ENCODE measurements around the gene P4HTM. TPM values are rescaled to one million over a fixed set of nuclear protein-coding genes. Genes with fewer than 3 reads are reported as not detected.

P4HTM gene
- total and polyA plus RNA-seq, 2 of the 8 experiments (the other 6 are each of a cell fraction or from before 2014, with no cell fraction given) = 19.1 to 25.4 TPM

DNA sequence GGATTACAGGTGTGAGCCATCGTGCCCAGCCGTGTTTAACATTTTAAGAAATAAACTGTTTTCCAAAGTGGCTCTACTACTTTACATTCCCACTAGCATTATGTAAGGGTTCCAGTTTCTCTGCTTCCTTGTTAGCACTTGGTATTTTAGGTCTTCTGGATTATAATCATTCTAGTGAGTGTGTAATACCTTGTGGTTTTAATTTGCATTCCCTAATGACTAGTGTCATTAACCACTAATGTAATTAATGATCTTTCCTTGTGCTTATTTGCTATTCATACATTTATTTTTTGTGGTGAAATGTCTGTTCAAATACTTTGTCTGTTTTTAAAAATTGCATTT, 40.7 kb upstream of the P4HTM start:
- H3K4ac ChIP-seq (replicated peaks; ENCODE audit: insufficient read length, low read depth, low read length) = no peak overlapping the region
- H3K9me3 ChIP-seq (ENCODE audit: insufficient read depth in 2 of 2, low read depth in 1 of 2, low read length in 1 of 2) = no peaks in the 10 kb centered on the region
- no peak overlapping the region for H3K18ac ChIP-seq (ENCODE audit: extremely low read depth, low read length)
- no peak overlapping the region for H3K14ac ChIP-seq (ENCODE audit: insufficient read length)
- 100% methylated on average over 2 of the region's 2 CpGs; no CpG with 5 or more reads in 1 of the 2 experiments for WGBS, 2 experiments (ENCODE audit: extremely low coverage in 1 of 2, insufficient coverage in 1 of 2, insufficient read length in 1 of 2, insufficient replicate concordance in 2 of 2, low coverage in 1 of 2, low lambda C conversion rate in 2 of 2, missing lambda C conversion rate in 1 of 2)
- H2AFZ ChIP-seq (ENCODE audit: low read length) = no peak overlapping the region
- no peak for DNase-seq (ENCODE audit: low read depth in 1 of 2, low spot score in 2 of 2)
- H3K4me1 ChIP-seq (replicated peaks in 1 of 4; ENCODE audit: control insufficient read depth in 3 of 4, insufficient read depth in 4 of 4, low read length in 3 of 4) = peaks cover 0 to 7% (median 0%) of the 10 kb centered on the region in 4 experiments; a peak in 2 of 7 replicates
- no peaks in the 10 kb centered on the region for H3K27me3 ChIP-seq (replicated peaks in 1 of 4; ENCODE audit: control insufficient read depth in 3 of 4, extremely low read depth in 1 of 4, insufficient read depth in 3 of 4, low read length in 3 of 4)
- no peak overlapping the region for H3K27ac ChIP-seq (ENCODE audit: low read depth, low read length)
- H3K9ac ChIP-seq (replicated peaks in 1 of 4; ENCODE audit: extremely low read depth in 1 of 4, low read depth in 3 of 4, low read length in 3 of 4) = no peak overlapping the region
- ChIA-PET POLR2A (ENCODE audit: partially characterized antibody) (no interaction called here), CTCF (ENCODE audit: partially characterized antibody) (interaction anchor here (6.1 kb wide), 1 partner anchor 211 kb away, joined by 53 read pairs; no protein-coding TSS in a partner anchor)
- FAIRE-seq = no peak
- H3K79me1 ChIP-seq (ENCODE audit: low read depth, low read length) = peaks cover 3% of the 10 kb centered on the region; the same call in 1 of the 2 replicates
- H2AK5ac ChIP-seq (ENCODE audit: low read depth, low read length) = no peak overlapping the region
- H4K5ac ChIP-seq (ENCODE audit: insufficient read length, low read depth, low read length) = no peak overlapping the region
- peaks cover 0 to 52% of the 10 kb centered on the region in 2 experiments; a peak in 2 of 4 replicates for H3K79me2 ChIP-seq (ENCODE audit: control insufficient read depth in 1 of 2, insufficient read depth in 2 of 2, low read length in 2 of 2)
- H3K36me3 ChIP-seq (ENCODE audit: control insufficient read depth in 2 of 4, insufficient read depth in 4 of 4, low read length in 3 of 4) = peaks cover 0 to 3% (median 0%) of the 10 kb centered on the region in 4 experiments; a peak in 3 of 8 replicates
- H3K56ac ChIP-seq (replicated peaks; ENCODE audit: insufficient read length, low read depth, low read length) = no peak overlapping the region
- no peak overlapping the region for H2BK15ac ChIP-seq (ENCODE audit: low read length)
- H2BK20ac ChIP-seq (ENCODE audit: low read length) = no peak overlapping the region
- peaks cover 0 to 5% of the 10 kb centered on the region in 2 experiments for H4K20me1 ChIP-seq (replicated peaks in 1 of 2; ENCODE audit: control insufficient read depth in 1 of 2, insufficient read depth in 2 of 2, low read length in 2 of 2)
- no peak overlapping the region for H2BK5ac ChIP-seq (ENCODE audit: low read depth, low read length)
- H2BK120ac ChIP-seq (replicated peaks; ENCODE audit: low read depth, low read length) = no peak overlapping the region
- no peak overlapping the region for H3K4me3 ChIP-seq (ENCODE audit: extremely low read depth in 1 of 4, insufficient read depth in 2 of 4, low read depth in 3 of 4, low read length in 4 of 4)
- no peak overlapping the region for H3K23ac ChIP-seq (ENCODE audit: insufficient read length)
- no peak overlapping the region for H4K8ac ChIP-seq (ENCODE audit: extremely low read depth, insufficient read depth, low read length)
- no peak overlapping the region for H2BK12ac ChIP-seq (ENCODE audit: low read depth, low read length)
- H3K4me2 ChIP-seq (ENCODE audit: insufficient read depth in 1 of 2, low read depth in 2 of 2, low read length in 2 of 2) = no peak overlapping the region
- H3K23me2 ChIP-seq (ENCODE audit: low read depth, low read length) = no peaks in the 10 kb centered on the region
- TF ChIP-seq HDAC6 (IDR thresholded peaks at IDR 0.05; ENCODE audit: low read depth, low read length) = no peak
- H4K91ac ChIP-seq (replicated peaks; ENCODE audit: insufficient read length, low read length) = no peak overlapping the region

Measured in H1 (cell line).